ENCODE results near the gene NPM1.

- TF ChIP-seq CTCF (IDR thresholded peaks at IDR 0.05) (no peak), POLR2A (IDR thresholded peaks at IDR 0.05) (no peak), POLR2AphosphoS5 (IDR thresholded peaks at IDR 0.05) (no peak), EP300 (IDR thresholded peaks at IDR 0.05) (no peak)
These were observed 22.3 kb upstream of the NPM1 start for GRCh38 chr5:171365351-171365750.
